GM12872 (cell line): ENCODE measurements around the gene LTF.

ENCODE experiments used
- CTCF ChIP-seq: IDR thresholded peaks from 3 replicates; pipeline ENCODE4 v1.5.1; 2011; ENCODE audit warnings: low read depth, mild to moderate bottlenecking, low read length, moderate library complexity; ENCODE audit not compliant: insufficient read depth

LTF gene

GRCh38 chr3:46393011-46393410 is 71.7 kb downstream of the LTF start:
- no peak for TF ChIP-seq CTCF

- TF ChIP-seq CTCF: no peak
Measured at GRCh38 chr3:46389306-46389705, 75.4 kb downstream of the LTF start.

GRCh38 chr3:46386205-46386604 is 78.5 kb downstream of the LTF start:
- no peak for TF ChIP-seq CTCF
